DOHH2 (cell line): ENCODE data around the gene COL25A1.

Experiments used
- EZH2phosphoT487 ChIP-seq: fragments of 200-600 bp; sonication (generic); IDR thresholded peaks from 2 replicates; pipeline ENCODE4 v1.6.1; 2017; ENCODE audit warnings: borderline replicate concordance, mild to moderate bottlenecking, antibody characterized with exemption, low read length, moderate library complexity, mixed read lengths
- TF ChIP-seq, protein P1 (sequence below): fragments of 200-600 bp; sonication (generic); IDR thresholded peaks from one replicate; pipeline ENCODE4 v1.5.1; 2014; ENCODE audit warnings: antibody characterized with exemption, mild to moderate bottlenecking, low read depth, low read length; ENCODE audit not compliant: poor library complexity, severe bottlenecking

DNA sequence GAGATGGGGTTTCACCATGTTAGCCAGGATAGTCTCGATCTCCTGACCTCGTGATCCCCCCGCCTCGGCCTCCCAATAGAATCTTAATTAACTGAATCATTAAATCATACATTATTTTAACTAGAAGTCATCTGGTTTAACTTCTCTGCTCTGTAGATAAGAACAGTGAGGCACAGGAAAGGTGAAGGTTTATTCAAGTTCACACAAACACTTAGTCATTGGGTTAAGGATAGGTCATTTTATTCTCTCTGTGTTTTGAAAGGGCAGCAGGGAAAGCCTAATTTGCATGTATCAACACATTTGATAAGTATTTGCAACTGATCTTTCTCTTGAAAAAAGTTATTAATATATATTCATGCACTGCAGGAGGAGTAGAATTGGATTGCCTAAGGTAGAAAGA is 538.5 kb downstream of the COL25A1 start:
- TF ChIP-seq, protein P1, sequence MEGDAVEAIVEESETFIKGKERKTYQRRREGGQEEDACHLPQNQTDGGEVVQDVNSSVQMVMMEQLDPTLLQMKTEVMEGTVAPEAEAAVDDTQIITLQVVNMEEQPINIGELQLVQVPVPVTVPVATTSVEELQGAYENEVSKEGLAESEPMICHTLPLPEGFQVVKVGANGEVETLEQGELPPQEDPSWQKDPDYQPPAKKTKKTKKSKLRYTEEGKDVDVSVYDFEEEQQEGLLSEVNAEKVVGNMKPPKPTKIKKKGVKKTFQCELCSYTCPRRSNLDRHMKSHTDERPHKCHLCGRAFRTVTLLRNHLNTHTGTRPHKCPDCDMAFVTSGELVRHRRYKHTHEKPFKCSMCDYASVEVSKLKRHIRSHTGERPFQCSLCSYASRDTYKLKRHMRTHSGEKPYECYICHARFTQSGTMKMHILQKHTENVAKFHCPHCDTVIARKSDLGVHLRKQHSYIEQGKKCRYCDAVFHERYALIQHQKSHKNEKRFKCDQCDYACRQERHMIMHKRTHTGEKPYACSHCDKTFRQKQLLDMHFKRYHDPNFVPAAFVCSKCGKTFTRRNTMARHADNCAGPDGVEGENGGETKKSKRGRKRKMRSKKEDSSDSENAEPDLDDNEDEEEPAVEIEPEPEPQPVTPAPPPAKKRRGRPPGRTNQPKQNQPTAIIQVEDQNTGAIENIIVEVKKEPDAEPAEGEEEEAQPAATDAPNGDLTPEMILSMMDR: no peak
- no peak for TF ChIP-seq EZH2phosphoT487
